ENCODE data around the gene DCBLD1. TPM values are rescaled to one million over a fixed set of nuclear protein-coding genes. Genes with fewer than 3 reads are reported as not detected.

The DCBLD1 gene
- total RNA-seq, 1 donor from 2014 or later, result 30.1 TPM

GRCh38 chr6:117502580-117502979 lies 20.1 kb downstream of the DCBLD1 start:
- Mint-ChIP-seq H3K27me3 (ENCODE audit: low read depth) (no peaks in the 10 kb centered on the region), H3K4me3 (no peak overlapping the region), H3K4me1 (peaks cover 30% of the 10 kb centered on the region), H3K36me3 (peaks cover 12% of the 10 kb centered on the region), H3K9me3 (no peaks in the 10 kb centered on the region), H3K27ac (no peak overlapping the region)
- TF ChIP-seq CTCF (IDR thresholded peaks at IDR 0.05; ENCODE audit: unreplicated experiment), result no peak
- DNase-seq (ENCODE audit: low spot score in 2 of 2, unreplicated experiment in 2 of 2), result no peak

GRCh38 chr6:117503211-117503610 lies 20.7 kb downstream of the DCBLD1 start:
- peaks cover 31% of the 10 kb centered on the region for H3K4me1 Mint-ChIP-seq
- H3K27me3 Mint-ChIP-seq (ENCODE audit: low read depth), result no peaks in the 10 kb centered on the region
- no peak overlapping the region for H3K27ac Mint-ChIP-seq
- H3K4me3 Mint-ChIP-seq, result no peak overlapping the region
- no peaks in the 10 kb centered on the region for H3K9me3 Mint-ChIP-seq
- H3K36me3 Mint-ChIP-seq, result peaks cover 12% of the 10 kb centered on the region
- no peak for DNase-seq (ENCODE audit: low spot score in 2 of 2, unreplicated experiment in 2 of 2)
- no peak for TF ChIP-seq CTCF (IDR thresholded peaks at IDR 0.05; ENCODE audit: unreplicated experiment)

GRCh38 chr6:117504478-117505144 lies 22.1 kb downstream of the DCBLD1 start:
- no peak overlapping the region for H3K4me3 Mint-ChIP-seq
- H3K9me3 Mint-ChIP-seq, result no peaks in the 10 kb centered on the region
- peaks cover 15% of the 10 kb centered on the region for H3K36me3 Mint-ChIP-seq
- no peak for TF ChIP-seq CTCF (IDR thresholded peaks at IDR 0.05; ENCODE audit: unreplicated experiment)
- no peaks in the 10 kb centered on the region for H3K27me3 Mint-ChIP-seq (ENCODE audit: low read depth)
- no peak overlapping the region for H3K27ac Mint-ChIP-seq
- peaks cover 37% of the 10 kb centered on the region for H3K4me1 Mint-ChIP-seq
- DNase-seq (ENCODE audit: low spot score in 2 of 2, unreplicated experiment in 2 of 2), result no peak

GRCh38 chr6:117505311-117505710 lies 22.8 kb downstream of the DCBLD1 start:
- H3K4me1 Mint-ChIP-seq, result peaks cover 44% of the 10 kb centered on the region
- H3K36me3 Mint-ChIP-seq, result peaks cover 20% of the 10 kb centered on the region
- no peaks in the 10 kb centered on the region for H3K9me3 Mint-ChIP-seq
- H3K27me3 Mint-ChIP-seq (ENCODE audit: low read depth), result no peaks in the 10 kb centered on the region
- no peak overlapping the region for H3K27ac Mint-ChIP-seq
- TF ChIP-seq CTCF (IDR thresholded peaks at IDR 0.05; ENCODE audit: unreplicated experiment), result no peak
- no peak for DNase-seq (ENCODE audit: low spot score in 2 of 2, unreplicated experiment in 2 of 2)
- H3K4me3 Mint-ChIP-seq, result no peak overlapping the region

GRCh38 chr6:117506180-117506835 lies 23.8 kb downstream of the DCBLD1 start:
- Mint-ChIP-seq H3K36me3 (peaks cover 20% of the 10 kb centered on the region), H3K4me3 (no peak overlapping the region), H3K9me3 (no peaks in the 10 kb centered on the region), H3K27ac (peak overlapping the region; percentile 93), H3K27me3 (ENCODE audit: low read depth) (no peaks in the 10 kb centered on the region), H3K4me1 (peaks cover 52% of the 10 kb centered on the region)
- no peak for TF ChIP-seq CTCF (IDR thresholded peaks at IDR 0.05; ENCODE audit: unreplicated experiment)
- DNase-seq (ENCODE audit: low spot score in 2 of 2, unreplicated experiment in 2 of 2), result no peak

Measured in mesothelial cell of epicardium (in vitro differentiated cells).